GM18870 (cell line): ENCODE results near the gene MARCOL.
"Not testable (repeated sequence)": the region's sequence is repeated elsewhere in the genome, so short reads cannot be mapped to it uniquely, and the experiment has no call there.

Experiments used
- ATAC-seq: cut with Tn5 transposase; IDR thresholded peaks from one replicate; pipeline ENCODE4 v1.9.1; 2021; ENCODE audit warnings: moderate library complexity; ENCODE audit not compliant: unreplicated experiment

MARCOL gene

GRCh38 chr5:148261221-148261620 is 22.9 kb downstream of the MARCOL start:
- no peak for ATAC-seq

- no peak for ATAC-seq
Measured at GRCh38 chr5:148267962-148268361, 29.6 kb downstream of the MARCOL start.

- no peak for ATAC-seq
Measured at GRCh38 chr5:148268566-148268965, 30.2 kb downstream of the MARCOL start, which contains the start of gene SPINK13. SPINK13 (plus strand) TSS chr5:148268794; CDS start chr5:148270073, 1,279 bp downstream.

- ATAC-seq: not testable (repeated sequence)
Measured at GRCh38 chr5:148275129-148275528, 36.8 kb downstream of the MARCOL start.

GRCh38 chr5:148280893-148281292 is 42.6 kb downstream of the MARCOL start:
- ATAC-seq: not testable (repeated sequence)

GRCh38 chr5:148281336-148281735 is 43.0 kb downstream of the MARCOL start:
- ATAC-seq: not testable (repeated sequence)

GRCh38 chr5:148290271-148291195 is 52.2 kb downstream of the MARCOL start:
- no peak for ATAC-seq
